ENCODE data around the gene HSD3B1. TPM values are rescaled to one million over a fixed set of nuclear protein-coding genes. Genes with fewer than 3 reads are reported as not detected.

HSD3B1 gene
- not detected for total RNA-seq

DNA sequence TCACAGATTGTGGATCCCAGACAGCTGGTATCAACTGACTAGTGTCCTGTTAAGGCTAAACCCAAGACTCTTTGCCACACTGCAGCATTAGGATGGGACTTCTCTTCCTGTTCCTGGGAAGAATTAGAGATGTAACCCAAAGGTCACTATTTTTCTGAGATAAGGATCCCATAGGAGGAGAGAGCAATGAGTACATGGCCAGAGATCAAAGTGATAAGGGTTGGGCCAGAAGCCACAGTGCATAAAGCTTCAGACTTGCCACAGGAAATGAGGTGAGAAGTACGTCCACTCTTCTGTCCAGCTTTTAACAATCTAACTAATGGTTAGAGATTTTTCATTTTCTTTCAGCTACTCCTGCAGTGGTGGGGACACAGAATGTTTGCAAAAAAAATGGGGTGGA, at the start of gene HSD3B1:
Gene HSD3B1 (plus strand): TSS at position 270 of the 400 bp plus-strand sequence. CDS start 267 bp downstream, outside the sequence.

Other genes with a start within 250 kb of the HSD3B1 start
- 1 to 10 TPM in 1 of 2 donors, not detected in 1; 10.0 TPM for gene HAO2, start 138.4 kb upstream of the HSD3B1 start, total RNA-seq
- under 1 TPM in 1 of 2 donors, not detected in 1; 0.69 TPM for gene HSD3B2, start 92.1 kb upstream of the HSD3B1 start, total RNA-seq
- gene ZNF697, start 141.1 kb downstream of the HSD3B1 start, total RNA-seq, result 10 to 100 TPM; 16.2 to 31.3 TPM
- gene PHGDH, start 204.7 kb downstream of the HSD3B1 start, total RNA-seq, result 10 to 100 TPM; 60.3 to 85.0 TPM

Measured in melanocyte of skin (primary cell).